GM12878 (cell line): ENCODE measurements around the gene WNK2. TPM values are rescaled to one million over a fixed set of nuclear protein-coding genes. Genes with fewer than 3 reads are reported as not detected.

ENCODE experiments used
- ATAC-seq: fragments of 200-7000 bp; cut with Tn5 transposase; 3 replicates; pipeline ENCODE4 v1.9.1; 2020; ENCODE audit warnings: mild to moderate bottlenecking, moderate library complexity
- BruUV-seq: library from RNA; stranded (reverse); fragments of 400-500 nt; replicated peaks from 2 replicates; lab custom pipeline; 2021; lab: Mats Ljungman, UMichigan
- CTCF ChIA-PET: fragments of 300-600 bp; sonication (Branson Sonifier 250); formaldehyde crosslinking; extraction: SDS; loops from one replicate; lab custom pipeline; 2021; ENCODE audit warnings: inconsistent platforms; lab: Yijun Ruan, JAX
- POLR2A ChIA-PET: fragments of 350-600 bp; formaldehyde crosslinking; extraction: SDS; loops from one replicate; lab custom pipeline; 2021; ENCODE audit warnings: inconsistent platforms; lab: Charles Lee
- RAD21 ChIA-PET: fragments of 300-600 bp; sonication (Branson Sonifier 250); formaldehyde crosslinking; loops from one replicate; lab custom pipeline; 2023; ENCODE audit warnings: antibody characterized with exemption; ENCODE audit not compliant: unreplicated experiment; lab: Charles Lee
- SMC1A ChIA-PET: fragments of 300-600 bp; sonication (Branson Sonifier 250); formaldehyde crosslinking; loops from one replicate; lab custom pipeline; 2023; ENCODE audit not compliant: unreplicated experiment, uncharacterized antibody; lab: Charles Lee
- DNase-seq: peaks from one replicate; pipeline ENCODE4 v3.0.0-alpha.2; 2011; ENCODE audit warnings: low read depth, low spot score
- FAIRE-seq: peaks from 3 replicates; lab custom pipeline; 2011; peaks lifted over from hg19 to GRCh38; lab: Jason Lieb, UNC
- H2AFZ ChIP-seq: 2 replicates; pipeline ENCODE4 v1.6.0; 2011; ENCODE audit warnings: low read depth, low read length, control low read depth; ENCODE audit not compliant: control insufficient read depth
- H3K27ac ChIP-seq: 2 replicates; pipeline ENCODE4 v1.5.1; 2011; ENCODE audit warnings: control low read depth; ENCODE audit not compliant: control insufficient read depth, insufficient read depth
- H3K27me3 ChIP-seq, 2 experiments: replicated peaks in 1 of 2; 2 replicates each; pipeline versions ENCODE4 v1.6.0 to v1.6.1; 2011; ENCODE audit warnings: low read length in 1 of 2; ENCODE audit not compliant: control insufficient read depth in 2 of 2, insufficient read depth in 2 of 2
- H3K36me3 ChIP-seq, 2 experiments: 2 replicates each; pipeline ENCODE4 v1.5.1; 2011; ENCODE audit warnings: low read length in 1 of 2; ENCODE audit not compliant: control insufficient read depth in 2 of 2, insufficient read depth in 2 of 2
- H3K4me1 ChIP-seq: 2 replicates; pipeline ENCODE4 v1.6.1; 2011; ENCODE audit warnings: mild to moderate bottlenecking, low read length, moderate library complexity, mixed read lengths; ENCODE audit not compliant: control insufficient read depth, insufficient read depth
- H3K4me2 ChIP-seq: 2 replicates; pipeline ENCODE4 v1.6.0; 2011; ENCODE audit warnings: control low read depth; ENCODE audit not compliant: control insufficient read depth, insufficient read depth
- H3K4me3 ChIP-seq: fragments of 200-600 bp; sonication (generic); 2 replicates; pipeline ENCODE4 v1.5.1; 2016
- H3K79me2 ChIP-seq: 2 replicates; pipeline ENCODE4 v1.6.0; 2011; ENCODE audit warnings: low read length; ENCODE audit not compliant: control insufficient read depth, insufficient read depth
- H3K9ac ChIP-seq: 2 replicates; pipeline ENCODE4 v1.8.0; 2011; ENCODE audit warnings: low read length, control low read depth, mixed read lengths; ENCODE audit not compliant: control insufficient read depth, insufficient read depth
- H3K9me3 ChIP-seq: replicated peaks from 3 replicates; pipeline ENCODE4 v1.5.1; 2011; ENCODE audit warnings: mild to moderate bottlenecking, low read length; ENCODE audit not compliant: control insufficient read depth, insufficient read depth
- H4K20me1 ChIP-seq: 2 replicates; pipeline ENCODE4 v1.6.0; 2011; ENCODE audit not compliant: control insufficient read depth, insufficient read depth
- BACH1 ChIP-seq: fragments of 450-650 bp; IDR thresholded peaks from 2 replicates; pipeline ENCODE4 v1.6.1; 2017; ENCODE audit warnings: mild to moderate bottlenecking, borderline replicate concordance
- CEBPB ChIP-seq, 2 experiments: fragments of 150-350 bp in 1 of 2; IDR thresholded peaks; 2 replicates each; pipeline ENCODE4 v1.6.1; 2012 to 2014; ENCODE audit warnings: low read depth in 2 of 2, low read length in 2 of 2, borderline replicate concordance in 1 of 2, inconsistent platforms in 1 of 2
- EZH2 ChIP-seq: IDR thresholded peaks from 2 replicates; pipeline ENCODE4 v1.6.1; 2012; ENCODE audit warnings: low read depth, mild to moderate bottlenecking, control low read depth, inconsistent platforms, low read length, borderline replicate concordance; ENCODE audit not compliant: control insufficient read depth
- IRF4 ChIP-seq: IDR thresholded peaks from 2 replicates; pipeline ENCODE4 v1.6.1; 2011; ENCODE audit warnings: low read depth, low read length
- MAX ChIP-seq: IDR thresholded peaks from 2 replicates; pipeline ENCODE4 v1.6.1; 2012; ENCODE audit warnings: low read depth, low read length, improper control_type of control experiment
- SMAD1 ChIP-seq: fragments of 450-650 bp; IDR thresholded peaks from 2 replicates; pipeline ENCODE4 v1.6.1; 2018; ENCODE audit warnings: mild to moderate bottlenecking, low read depth; ENCODE audit not compliant: partially characterized antibody
- USF1 ChIP-seq: IDR thresholded peaks from 2 replicates; pipeline ENCODE4 v1.6.1; 2011; ENCODE audit warnings: borderline replicate concordance, low read depth, mild to moderate bottlenecking, moderate library complexity, mixed read lengths, low read length; ENCODE audit not compliant: insufficient read depth; ENCODE audit errors: extremely low read length
- ZBED1 ChIP-seq: IDR thresholded peaks from 2 replicates; pipeline ENCODE4 v1.6.1; 2016; ENCODE audit warnings: borderline replicate concordance
- ZNF592 ChIP-seq: fragments of 450-650 bp; IDR thresholded peaks from 2 replicates; pipeline ENCODE4 v1.6.1; 2017; ENCODE audit warnings: mild to moderate bottlenecking, moderate library complexity
- WGBS: methylation state at CpG from one replicate; pipeline ENCODE4 v1.1.6; 2016; ENCODE audit warnings: low lambda C conversion rate; ENCODE audit not compliant: insufficient replicate concordance, insufficient coverage; ENCODE audit errors: missing lambda C conversion rate; 5-methylcytosine and 5-hydroxymethylcytosine counted together
- in situ Hi-C: fragments of 300-500 bp; cut with MboI; formaldehyde crosslinking; loops from 9 replicates; pipeline ENCODE4 v1.14.3; 2018; ENCODE audit warnings: mixed read lengths
- intact Hi-C: fragments of 100-400 bp; cut with micrococcal nuclease; formaldehyde crosslinking; loops from one replicate; pipeline ENCODE4 v1.14.2; 2022; ENCODE audit not compliant: unreplicated experiment
- polyA plus RNA-seq, 11 experiments: library from polyadenylated mRNA; depleted of rRNA in 4 of 11; unstranded in 6 of 11; stranded (reverse) in 5 of 11; fragments of >200 nt; fragmentation: Nextera tagmentation in 4 of 11; fragmentation: Illumina TruSeq in 1 of 11; extraction: Ambion mirVana in 4 of 11; extraction: Trizol in 1 of 11; gene quantifications; 1 replicate in 1 of 11; 2 replicates in 10 of 11; pipeline versions ENCODE4 v1.2.1 to v1.2.3, GENCODE V29; 2011 to 2016; ENCODE audit warnings: inconsistent platforms in 2 of 11, missing spikeins in 2 of 11, low read depth in 1 of 11
- total RNA-seq, 4 experiments: library from RNA; depleted of rRNA in 3 of 4; stranded (reverse); fragments of >200 nt in 3 of 4; fragmentation: Illumina TruSeq in 1 of 4; extraction: Trizol in 1 of 4; gene quantifications; 2 replicates each; pipeline versions ENCODE4 v1.2.1 to v1.2.3, GENCODE V29; 2013 to 2021

Gene WNK2
- total and polyA plus RNA-seq, 10 of the 15 experiments (the other 5 are each of a cell fraction or from before 2014, with no cell fraction given) = 0.15 TPM; not detected in 9

GRCh38 chr9:93205045-93205768, 21.3 kb downstream of the WNK2 start:
- H3K4me2 ChIP-seq = no peak overlapping the region
- no peaks in the 10 kb centered on the region; a peak in 1 of 4 replicates for H3K27me3 ChIP-seq
- BruUV-seq = no TSS peak
- H3K4me1 ChIP-seq = no peaks in the 10 kb centered on the region
- no peak overlapping the region for H3K4me3 ChIP-seq
- CTCF ChIA-PET = no interaction called here
- no peak overlapping the region for H3K9ac ChIP-seq
- no peaks in the 10 kb centered on the region for H3K9me3 ChIP-seq
- SMC1A ChIA-PET = no interaction called here
- H2AFZ ChIP-seq = no peak overlapping the region
- RAD21 ChIA-PET = no interaction called here
- POLR2A ChIA-PET = no interaction called here
- H4K20me1 ChIP-seq = no peaks in the 10 kb centered on the region
- intact Hi-C loops = no loop called here
- FAIRE-seq = no peak
- no peaks in the 10 kb centered on the region for H3K36me3 ChIP-seq
- no peak overlapping the region for H3K27ac ChIP-seq
- no peak for TF ChIP-seq BACH1
- no peak for TF ChIP-seq IRF4
- no peak for TF ChIP-seq ZBED1
- TF ChIP-seq ZNF592 = no peak
- no peak for TF ChIP-seq SMAD1
- TF ChIP-seq CEBPB (IDR thresholded peaks at IDR 0.05; ENCODE audit: borderline replicate concordance in 1 of 2, low read depth in 2 of 2, low read length in 2 of 2) = no peak
- TF ChIP-seq MAX = no peak
- TF ChIP-seq EZH2 = no peak
- no peak for TF ChIP-seq USF1
- WGBS = 29% methylated on average over 14 of the region's 14 CpGs
- no peaks in the 10 kb centered on the region for H3K79me2 ChIP-seq
- peak; percentile 40 for ATAC-seq
- in situ Hi-C loops = no loop called here
- DNase-seq = no peak
